Measurements from ENCODE around the gene CX3CL1.

DNA sequence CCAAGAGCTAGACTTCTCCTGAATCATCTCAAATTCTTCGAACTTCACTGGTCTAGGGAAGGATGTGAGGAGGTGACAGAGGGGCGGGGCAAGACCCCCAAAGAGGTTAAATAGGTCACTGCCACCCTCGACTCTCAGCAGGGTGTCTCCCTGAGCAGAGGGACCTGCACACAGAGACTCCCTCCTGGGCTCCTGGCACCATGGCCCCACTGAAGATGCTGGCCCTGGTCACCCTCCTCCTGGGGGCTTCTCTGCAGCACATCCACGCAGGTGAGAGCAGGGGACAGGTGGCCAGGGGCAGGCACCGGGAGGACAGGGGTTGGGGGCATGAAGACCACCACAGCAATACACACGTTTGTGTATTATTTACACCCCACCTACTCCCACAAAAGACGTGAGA is 41.4 kb downstream of the CX3CL1 start:
- TF ChIP-seq, protein P1, sequence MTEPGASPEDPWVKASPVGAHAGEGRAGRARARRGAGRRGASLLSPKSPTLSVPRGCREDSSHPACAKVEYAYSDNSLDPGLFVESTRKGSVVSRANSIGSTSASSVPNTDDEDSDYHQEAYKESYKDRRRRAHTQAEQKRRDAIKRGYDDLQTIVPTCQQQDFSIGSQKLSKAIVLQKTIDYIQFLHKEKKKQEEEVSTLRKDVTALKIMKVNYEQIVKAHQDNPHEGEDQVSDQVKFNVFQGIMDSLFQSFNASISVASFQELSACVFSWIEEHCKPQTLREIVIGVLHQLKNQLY (CRISPR knock-in tag; IDR thresholded peaks at IDR 0.05): no peak
- no peak for TF ChIP-seq GTF2F1 (IDR thresholded peaks at IDR 0.05; ENCODE audit: low read length)
- no peak for TF ChIP-seq ZNF263 (CRISPR knock-in tag; IDR thresholded peaks at IDR 0.05)
- TF ChIP-seq ARNT (IDR thresholded peaks at IDR 0.05): no peak
- TF ChIP-seq, protein P2, sequence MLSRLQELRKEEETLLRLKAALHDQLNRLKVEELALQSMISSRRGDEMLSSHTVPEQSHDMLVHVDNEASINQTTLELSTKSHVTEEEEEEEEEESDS (CRISPR knock-in tag; IDR thresholded peaks at IDR 0.05; ENCODE audit: borderline replicate concordance): no peak
- no peak for TF ChIP-seq ZNF24 (IDR thresholded peaks at IDR 0.05)
- TF ChIP-seq FOXK1 (CRISPR knock-in tag; IDR thresholded peaks at IDR 0.05; ENCODE audit: borderline replicate concordance, low read depth): no peak
- no peak for TF ChIP-seq ZNF160 (CRISPR knock-in tag; IDR thresholded peaks at IDR 0.05)
- TF ChIP-seq CREB1 (IDR thresholded peaks at IDR 0.05): no peak
- TF ChIP-seq CREB1 (CRISPR knock-in tag; IDR thresholded peaks at IDR 0.05): no peak
- no peak for TF ChIP-seq ZNF335 (CRISPR knock-in tag; IDR thresholded peaks at IDR 0.05)

All from HepG2 (cell line).